Peyer's patch (tissue), 4 donors: ENCODE measurements around the gene FKBP6.

Experiments used
- POLR2A ChIP-seq, 2 donors: fragments of 450-650 bp; IDR thresholded peaks; one replicate each; pipeline ENCODE4 v1.5.1; 2017; ENCODE audit warnings: antibody characterized with exemption in 2 of 2, mild to moderate bottlenecking in 2 of 2, moderate library complexity in 2 of 2
- TF ChIP-seq, protein P1 (sequence below), 6 experiments: fragments of 450-650 bp in 4 of 6; fragments of 200-600 bp in 2 of 6; sonication (generic) in 1 of 6; IDR thresholded peaks; one replicate each; pipeline ENCODE4 v1.5.1; 2017 to 2019; ENCODE audit warnings: antibody characterized with exemption in 6 of 6, mild to moderate bottlenecking in 3 of 6, moderate library complexity in 1 of 6

GRCh38 chr7:73366990-73367389 lies 39.0 kb downstream of the FKBP6 start:
- TF ChIP-seq, protein P1, sequence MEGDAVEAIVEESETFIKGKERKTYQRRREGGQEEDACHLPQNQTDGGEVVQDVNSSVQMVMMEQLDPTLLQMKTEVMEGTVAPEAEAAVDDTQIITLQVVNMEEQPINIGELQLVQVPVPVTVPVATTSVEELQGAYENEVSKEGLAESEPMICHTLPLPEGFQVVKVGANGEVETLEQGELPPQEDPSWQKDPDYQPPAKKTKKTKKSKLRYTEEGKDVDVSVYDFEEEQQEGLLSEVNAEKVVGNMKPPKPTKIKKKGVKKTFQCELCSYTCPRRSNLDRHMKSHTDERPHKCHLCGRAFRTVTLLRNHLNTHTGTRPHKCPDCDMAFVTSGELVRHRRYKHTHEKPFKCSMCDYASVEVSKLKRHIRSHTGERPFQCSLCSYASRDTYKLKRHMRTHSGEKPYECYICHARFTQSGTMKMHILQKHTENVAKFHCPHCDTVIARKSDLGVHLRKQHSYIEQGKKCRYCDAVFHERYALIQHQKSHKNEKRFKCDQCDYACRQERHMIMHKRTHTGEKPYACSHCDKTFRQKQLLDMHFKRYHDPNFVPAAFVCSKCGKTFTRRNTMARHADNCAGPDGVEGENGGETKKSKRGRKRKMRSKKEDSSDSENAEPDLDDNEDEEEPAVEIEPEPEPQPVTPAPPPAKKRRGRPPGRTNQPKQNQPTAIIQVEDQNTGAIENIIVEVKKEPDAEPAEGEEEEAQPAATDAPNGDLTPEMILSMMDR (IDR thresholded peaks at IDR 0.05) = no peak
- TF ChIP-seq POLR2A (IDR thresholded peaks at IDR 0.05) = no peak
